ENCODE data around the gene GOLGA3.
"Not testable (repeated sequence)": the region's sequence is repeated elsewhere in the genome, so short reads cannot be mapped to it uniquely, and the experiment has no call there.

Gene GOLGA3

GRCh38 chr12:132828706-132829534 is at the start of gene GOLGA3:
Gene GOLGA3, minus strand, starts transcription at chr12:132828869. Its CDS starts 6,741 bp downstream, at chr12:132822128.
- DNase-seq, result peak; percentile 70 to 88

DNA sequence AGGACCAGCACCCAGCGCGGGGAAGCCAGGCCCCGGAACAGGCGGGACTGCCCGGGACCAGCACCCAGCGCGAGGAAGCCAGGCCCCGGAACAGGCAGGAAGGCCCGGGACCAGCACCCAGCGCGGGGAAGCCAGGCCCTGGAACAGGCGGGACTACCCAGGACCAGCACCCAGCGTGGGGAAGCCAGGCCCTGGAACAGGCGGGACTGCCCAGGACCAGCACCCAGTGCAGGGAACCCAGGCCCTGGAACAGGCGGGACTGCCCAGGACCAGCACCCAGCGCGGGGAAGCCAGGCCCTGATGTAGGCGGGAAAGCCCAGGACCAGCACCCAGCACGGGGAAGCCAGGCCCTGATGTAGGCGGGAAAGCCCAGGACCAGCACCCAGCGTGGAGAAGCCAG is 46.0 kb upstream of the GOLGA3 start:
- not testable (repeated sequence) for DNase-seq

- DNase-seq, result no peak
Observed at GRCh38 chr12:132874175-132874574, 45.5 kb upstream of the GOLGA3 start.

GRCh38 chr12:132873724-132874123 is 45.1 kb upstream of the GOLGA3 start:
- no peak for DNase-seq

- DNase-seq, result no peak
Observed at GRCh38 chr12:132872975-132873421, 44.3 kb upstream of the GOLGA3 start.

GRCh38 chr12:132872073-132872855 is 43.6 kb upstream of the GOLGA3 start:
- no peak for DNase-seq

GRCh38 chr12:132869551-132869950 is 40.9 kb upstream of the GOLGA3 start:
- no peak for DNase-seq

DNA sequence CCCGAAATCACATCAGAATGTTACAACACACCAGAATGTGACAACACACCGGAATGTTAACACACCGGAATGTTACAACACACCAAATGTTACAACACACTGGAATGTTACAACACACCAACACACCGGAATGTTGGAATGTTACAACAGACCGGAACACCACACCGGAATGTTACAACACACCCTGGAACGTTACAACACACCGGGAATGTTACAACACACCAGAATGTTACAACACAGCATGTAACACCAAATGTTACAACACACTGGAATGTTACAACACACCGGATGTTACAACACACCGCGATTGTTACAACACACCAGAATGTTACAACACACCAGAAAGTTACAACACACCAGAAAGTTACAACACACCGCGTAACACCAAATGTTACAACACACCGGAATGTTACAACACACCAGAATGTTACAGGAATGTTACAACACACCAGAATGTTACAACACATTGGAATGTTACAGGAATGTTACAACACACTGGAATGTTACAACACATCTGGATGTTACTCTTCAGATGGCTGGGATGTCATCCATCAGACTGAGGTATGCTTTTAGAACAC is 37.7 kb upstream of the GOLGA3 start:
- no peak for DNase-seq

DNA sequence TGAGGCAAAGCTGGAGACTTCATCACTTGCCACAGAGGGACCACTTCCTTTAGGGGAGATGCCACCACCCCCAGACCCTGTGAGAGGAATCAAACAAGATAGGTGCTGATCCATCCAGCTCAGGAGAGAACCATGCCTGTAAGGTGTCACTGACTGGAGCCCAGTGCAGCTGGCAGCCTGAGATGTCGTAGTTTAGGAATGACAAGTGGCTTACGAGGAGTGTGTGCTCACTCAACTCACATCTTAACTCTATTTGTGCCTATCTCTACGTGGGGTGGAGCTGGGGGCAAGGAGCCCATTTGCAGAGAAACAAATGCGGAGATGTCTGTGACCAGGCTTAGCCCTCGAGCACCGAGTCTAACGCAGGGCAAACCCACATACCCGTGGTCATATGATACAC is 32.9 kb upstream of the GOLGA3 start:
- DNase-seq, result no peak

- DNase-seq, result no peak
Observed at GRCh38 chr12:132858718-132859266, 30.1 kb upstream of the GOLGA3 start.

GRCh38 chr12:132857019-132857418 is 28.4 kb upstream of the GOLGA3 start:
- not testable (repeated sequence) for DNase-seq

GRCh38 chr12:132856581-132856980 is 27.9 kb upstream of the GOLGA3 start:
- no peak for DNase-seq

DNA sequence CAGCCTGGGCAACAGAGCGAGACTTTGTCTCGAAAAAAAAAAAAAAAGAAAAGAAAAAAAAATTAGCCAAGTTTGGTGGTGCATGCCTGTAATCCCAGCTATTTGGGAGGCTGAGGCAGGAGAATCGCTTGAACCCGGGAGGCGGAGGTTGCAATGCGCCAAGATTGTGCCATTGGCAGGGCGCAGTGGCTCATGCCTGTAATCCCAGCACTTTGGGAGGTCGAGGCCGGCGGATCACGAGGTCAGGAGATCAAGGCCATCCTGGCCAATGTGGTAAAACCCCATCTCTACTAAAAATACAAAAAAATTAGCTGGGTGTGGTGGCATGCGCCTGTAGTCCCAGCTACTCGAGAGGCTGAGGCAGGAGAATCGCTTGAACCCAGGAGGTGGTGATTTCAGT is 26.5 kb upstream of the GOLGA3 start:
- not testable (repeated sequence) for DNase-seq

DNA sequence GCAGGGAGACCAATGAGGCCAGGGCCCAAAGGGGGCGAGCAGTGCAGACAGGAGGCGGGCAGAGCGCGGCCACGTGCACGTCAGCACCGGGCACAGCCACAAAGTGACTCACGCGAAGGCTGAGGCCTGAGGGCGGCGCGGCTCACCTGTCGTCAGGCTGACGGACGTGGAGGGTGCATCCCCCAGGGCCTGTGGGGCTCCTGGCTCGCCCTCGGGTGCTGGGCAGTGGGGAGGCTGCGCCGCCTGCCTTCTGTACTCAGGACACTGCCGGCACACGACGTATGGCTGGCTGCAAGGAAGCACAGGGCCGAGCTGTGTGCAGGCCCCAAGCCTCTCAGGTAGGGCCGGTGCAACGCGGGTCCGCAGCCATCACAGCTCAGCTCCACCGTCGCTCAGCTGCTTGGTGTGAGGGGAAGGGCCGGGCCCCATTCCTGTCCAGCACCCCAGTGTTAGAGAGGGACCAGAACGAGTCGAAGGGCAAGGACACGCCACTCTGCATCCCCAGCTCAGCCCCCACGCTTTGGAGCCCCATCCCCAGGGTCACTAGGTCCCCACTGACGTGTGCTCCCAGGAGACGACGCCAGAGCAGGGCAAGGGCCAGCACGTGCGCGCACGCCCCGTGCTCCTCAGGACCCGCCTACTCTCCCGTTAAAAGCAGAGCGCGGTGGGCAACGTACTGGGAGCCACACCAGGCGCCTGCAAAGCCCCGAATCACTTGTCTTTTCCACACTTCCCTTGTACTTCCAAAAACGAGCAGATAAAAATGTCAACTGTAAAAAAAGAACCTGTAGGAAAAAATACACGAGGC is 24.8 kb upstream of the GOLGA3 start:
- no peak for DNase-seq

DNA sequence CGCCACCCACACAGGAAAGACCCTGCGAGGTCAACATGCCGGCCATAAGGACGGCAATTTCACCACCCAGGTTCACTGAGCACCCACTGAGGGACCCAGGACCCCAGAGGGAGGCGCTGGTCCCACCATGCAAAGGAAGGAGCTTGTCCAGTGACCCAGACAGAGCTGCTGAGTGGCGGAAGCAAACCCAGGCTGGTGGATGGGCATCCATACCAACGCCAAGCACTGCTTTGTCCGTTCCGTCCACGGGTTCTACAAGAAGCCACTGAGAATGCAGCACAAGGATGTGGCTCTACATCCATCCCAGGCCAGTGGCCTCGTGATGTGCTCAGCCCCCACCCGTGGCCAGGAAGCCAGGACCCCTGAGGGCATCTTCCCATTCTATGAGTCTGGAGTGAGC is 23.8 kb upstream of the GOLGA3 start:
- DNase-seq, result no peak

GRCh38 chr12:132851465-132851864 is 22.8 kb upstream of the GOLGA3 start:
- no peak for DNase-seq

- no peak for DNase-seq
Observed at GRCh38 chr12:132850291-132850690, 21.6 kb upstream of the GOLGA3 start.

DNA sequence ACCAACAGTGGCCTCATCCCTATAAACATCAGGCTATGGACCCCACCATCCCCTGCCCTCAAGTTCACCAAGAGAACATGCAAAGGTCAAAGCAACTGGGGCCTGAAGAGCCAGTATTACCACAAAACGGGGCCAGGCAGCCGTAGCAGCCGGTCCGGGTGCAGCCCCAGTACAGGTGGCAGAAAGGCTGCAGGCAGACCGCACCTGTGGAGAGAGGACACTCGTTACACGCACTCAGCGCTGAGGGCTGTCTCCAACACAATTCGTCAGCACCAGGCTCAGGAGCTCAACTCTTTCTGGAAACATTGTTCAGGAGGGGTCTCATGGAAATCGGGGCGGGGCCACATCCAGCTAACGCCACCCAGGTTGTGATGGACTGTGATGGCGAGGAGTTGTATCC is 19.9 kb upstream of the GOLGA3 start:
- DNase-seq, result no peak

DNA sequence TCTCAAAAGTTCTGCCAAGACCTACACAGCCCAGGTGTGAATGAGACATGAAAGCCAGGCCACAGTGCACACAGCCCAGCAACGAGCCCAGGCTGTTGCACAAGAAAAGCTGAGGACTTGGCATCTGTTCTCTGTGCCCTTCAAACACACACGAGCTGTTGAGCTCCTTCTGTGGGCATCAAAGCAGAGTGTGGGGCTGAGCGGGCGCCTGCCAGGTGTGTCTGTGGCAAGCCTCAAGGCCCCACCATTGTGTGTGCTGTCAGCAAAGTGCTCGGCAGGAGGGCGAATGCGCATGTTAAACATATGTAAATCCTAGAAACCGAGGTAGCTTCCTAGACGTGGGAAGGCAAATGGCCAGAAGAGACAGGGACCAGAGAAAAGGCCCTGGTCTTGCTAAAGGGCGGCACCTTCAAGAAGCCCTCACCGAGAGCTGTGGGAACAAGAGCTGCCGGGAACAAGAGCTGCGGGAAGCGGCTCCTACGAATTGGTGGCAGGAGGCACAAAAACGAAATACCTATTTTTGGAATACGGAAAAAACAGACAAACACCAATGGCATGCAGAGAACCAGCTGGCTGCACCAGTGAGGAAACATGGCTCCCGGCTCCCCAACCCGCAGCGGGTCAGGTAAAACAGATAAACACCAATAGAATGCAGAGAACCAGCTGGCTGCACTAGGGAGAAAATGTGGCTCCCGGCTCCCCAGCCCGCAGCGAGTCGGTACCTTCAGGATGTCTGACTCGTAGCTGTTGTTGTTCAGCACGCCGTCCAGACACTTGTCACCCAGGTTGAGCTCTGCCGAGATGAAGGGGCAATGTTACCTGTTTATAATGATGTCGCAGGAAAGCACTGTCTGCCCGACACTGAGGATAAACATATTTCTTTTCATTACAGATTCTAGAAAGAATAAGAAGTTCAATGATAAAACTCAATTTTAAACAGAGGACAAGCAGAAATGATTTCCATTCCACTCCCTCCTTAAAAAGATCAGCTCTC is 19.0 kb upstream of the GOLGA3 start:
- DNase-seq, result no peak

DNA sequence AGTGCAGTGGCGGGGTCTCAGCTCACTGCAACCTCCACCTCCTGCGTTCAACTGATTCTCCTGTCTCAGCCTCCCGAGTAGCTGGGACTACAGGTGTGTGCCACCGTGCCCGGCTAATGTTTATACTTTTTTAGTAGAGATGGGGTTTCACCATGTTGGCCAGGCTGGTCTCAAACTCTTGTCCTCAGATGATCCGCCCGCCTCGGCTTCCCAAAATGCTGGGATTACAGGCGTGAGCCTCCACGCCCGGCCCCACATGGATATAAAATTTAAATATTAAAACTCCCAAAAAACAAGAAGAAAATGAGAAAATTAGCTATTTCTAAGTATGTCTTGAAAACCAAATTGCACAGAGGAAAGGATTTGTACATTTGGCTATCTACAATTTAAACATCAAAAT is 16.0 kb upstream of the GOLGA3 start:
- not testable (repeated sequence) for DNase-seq

DNA sequence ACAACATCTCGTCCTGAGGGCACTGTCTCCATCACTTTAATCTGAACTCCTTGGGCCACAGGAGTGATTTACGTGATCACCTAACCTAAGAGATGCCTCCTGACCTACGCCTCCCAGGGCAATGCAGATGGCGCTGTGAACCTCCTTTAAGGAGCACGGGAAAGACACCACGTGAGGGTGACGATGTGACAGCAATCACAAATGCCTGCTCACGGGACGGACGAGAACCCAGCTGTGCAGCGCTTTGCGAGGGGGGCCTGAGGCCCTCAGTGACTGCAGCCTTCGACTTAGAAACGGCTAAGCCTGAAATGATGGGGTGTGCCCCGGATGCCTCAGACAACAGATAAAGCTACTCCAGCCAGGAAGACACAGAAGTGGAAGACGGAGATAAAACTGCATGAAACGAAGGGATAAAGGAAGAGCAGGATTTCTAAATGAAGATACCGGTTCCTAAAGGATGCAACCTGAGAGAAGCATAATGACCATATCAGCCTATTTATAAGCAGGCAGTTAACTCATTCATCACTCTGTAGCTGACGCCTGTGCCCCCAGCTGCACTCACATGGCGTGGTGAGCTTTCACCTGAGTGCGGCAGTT is 13.9 kb upstream of the GOLGA3 start:
- no peak for DNase-seq
